ENCODE results near the gene STK17B. TPM values are rescaled to one million over a fixed set of nuclear protein-coding genes. Genes with fewer than 3 reads are reported as not detected.

The STK17B gene
- total and polyA plus RNA-seq, 10 donors, result 48.7 to 248 (median 186) TPM

- H3K4me1 ChIP-seq, result peaks cover 9 to 70% (median 44%) of the 10 kb centered on the region in 6 donors
- H3K27me3 ChIP-seq (replicated peaks in 1 of 7), result no peaks in the 10 kb centered on the region
- no peak for TF ChIP-seq POLR2A (IDR thresholded peaks at IDR 0.05)
- no peak for TF ChIP-seq CTCF (IDR thresholded peaks at IDR 0.05 in 8 of 11, conservative IDR thresholded peaks at IDR 0.05 in 3 of 11)
- TF ChIP-seq POLR2AphosphoS5 (IDR thresholded peaks at IDR 0.05), result peak in 1 of 3 donors; percentile 80
- H3K9me3 ChIP-seq, result no peaks in the 10 kb centered on the region
- WGBS, 5 donors, result 0 to 1% (median 0%) methylated on average over 38 to 54 of the region's 54 CpGs
- H3K27ac ChIP-seq, result peak overlapping the region; percentile 87 to 100 (median 99)
- peak overlapping the region; percentile 58 to 93 (median 82) for H3K4me3 ChIP-seq
- H3K36me3 ChIP-seq, result peaks cover 0 to 4% (median 0%) of the 10 kb centered on the region in 6 donors
- intact Hi-C loops (cut with DNase I; ENCODE audit: low total_unique reads), result no loop called here
- DNase-seq, result peak; percentile 91
These were observed 651 bp downstream of the STK17B start for GRCh38 chr2:196170606-196171247.

GRCh38 chr2:196170213-196170605 lies 1.2 kb downstream of the STK17B start:
- H3K4me3 ChIP-seq, result peak overlapping the region; percentile 58 to 93 (median 82)
- no peaks in the 10 kb centered on the region for H3K9me3 ChIP-seq
- DNase-seq, result no peak
- H3K4me1 ChIP-seq, result peaks cover 10 to 70% (median 45%) of the 10 kb centered on the region in 6 donors
- H3K27ac ChIP-seq, result peak overlapping the region; percentile 87 to 100 (median 99)
- H3K36me3 ChIP-seq, result peaks cover 0 to 9% (median 0%) of the 10 kb centered on the region in 6 donors
- intact Hi-C loops (cut with DNase I; ENCODE audit: low total_unique reads), result no loop called here
- no peak for TF ChIP-seq CTCF (IDR thresholded peaks at IDR 0.05 in 8 of 11, conservative IDR thresholded peaks at IDR 0.05 in 3 of 11)
- peak in 1 of 3 donors; percentile 94 for TF ChIP-seq POLR2AphosphoS5 (IDR thresholded peaks at IDR 0.05)
- TF ChIP-seq POLR2A (IDR thresholded peaks at IDR 0.05), result no peak
- H3K27me3 ChIP-seq (replicated peaks in 1 of 7), result no peaks in the 10 kb centered on the region
- 0 to 1% (median 0%) methylated on average over 13 of the region's 13 CpGs for WGBS, 5 donors

- Histone ChIP-seq H3K4me1 (peaks cover 10 to 70% (median 49%) of the 10 kb centered on the region in 6 donors), H3K4me3 (peak overlapping the region; percentile 58 to 93 (median 82))
These were observed 1.9 kb downstream of the STK17B start for GRCh38 chr2:196169516-196169915.

More at GRCh38 chr2:196169516-196169915, 1.9 kb downstream of the STK17B start:
- Histone ChIP-seq H3K36me3 (peaks cover 0 to 10% (median 0%) of the 10 kb centered on the region in 6 donors), H3K9me3 (no peaks in the 10 kb centered on the region), H3K27me3 (replicated peaks in 1 of 7) (no peaks in the 10 kb centered on the region), H3K27ac (peak overlapping the region; percentile 87 to 100 (median 99))
- no peak for DNase-seq
- intact Hi-C loops (cut with DNase I; ENCODE audit: low total_unique reads), result loop anchor here (10.0 kb wide), 1 partner anchor 105 kb away; no protein-coding TSS in a partner anchor
- 18 to 42% (median 27%) methylated on average over 5 of the region's 5 CpGs for WGBS, 5 donors
- no peak for TF ChIP-seq CTCF (IDR thresholded peaks at IDR 0.05 in 8 of 11, conservative IDR thresholded peaks at IDR 0.05 in 3 of 11)
- TF ChIP-seq POLR2A (IDR thresholded peaks at IDR 0.05), result no peak
- no peak for TF ChIP-seq POLR2AphosphoS5 (IDR thresholded peaks at IDR 0.05)
